Lung microvascular endothelial cell (primary cell): Measurements from ENCODE around the gene NOP56. TPM values are rescaled to one million over a fixed set of nuclear protein-coding genes. Genes with fewer than 3 reads are reported as not detected.
"Not testable (repeated sequence)": the region's sequence is repeated elsewhere in the genome, so short reads cannot be mapped to it uniquely, and the experiment has no call there.

ENCODE experiments used
- DNase-seq, 2 donors: peaks; one replicate each; pipeline versions ENCODE4 v3.0.0 to v3.0.0-alpha.2; 2010; ENCODE audit warnings: low read depth in 2 of 2
- total RNA-seq: library from RNA; depleted of rRNA; stranded (reverse); fragments of >200 nt; gene quantifications from 2 replicates; pipeline ENCODE4 v1.2.1, GENCODE V29; 2014

The NOP56 gene
- total RNA-seq, 1 donor from 2014 or later: 125 TPM

DNA sequence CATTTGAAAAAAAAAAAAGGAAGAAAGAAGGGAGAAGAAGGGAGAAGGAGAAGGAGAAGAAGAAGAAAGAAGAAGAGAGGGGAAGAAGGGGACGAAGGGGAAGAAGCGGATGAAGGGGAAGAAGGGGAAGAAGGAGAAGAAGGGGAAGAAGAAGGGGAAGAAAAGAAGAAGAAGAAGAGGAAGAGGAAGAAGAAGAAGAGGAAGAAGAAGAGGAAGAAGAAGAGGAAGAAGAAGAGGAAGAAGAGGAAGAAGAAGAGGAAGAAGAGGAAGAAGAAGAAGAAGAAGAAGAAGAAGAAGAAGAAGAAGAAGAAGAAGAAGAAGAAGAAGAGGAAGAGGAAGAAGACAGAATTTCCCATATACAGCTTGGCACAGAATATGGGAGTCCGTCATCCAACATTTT, 29.6 kb downstream of the NOP56 start:
- not testable (repeated sequence) for DNase-seq

DNA sequence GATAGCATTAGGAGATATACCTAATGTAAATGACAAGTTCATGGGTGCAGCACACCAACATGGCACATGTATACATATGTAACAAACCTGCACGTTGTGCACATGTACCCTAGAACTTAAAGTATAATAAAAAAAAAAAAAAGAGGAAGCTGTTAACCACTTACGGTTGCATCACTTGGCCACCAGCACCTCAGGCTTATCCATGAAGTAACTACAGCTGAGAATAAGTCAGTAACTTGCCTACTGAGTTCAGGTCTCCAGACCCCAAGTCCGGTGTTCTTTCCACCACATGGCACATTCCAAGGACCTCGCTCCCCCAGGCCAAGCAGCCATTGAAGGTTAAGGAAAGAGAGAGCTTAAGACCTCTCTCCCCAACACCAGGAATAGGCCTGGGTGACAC, 32.4 kb downstream of the NOP56 start:
- not testable (repeated sequence) for DNase-seq

DNA sequence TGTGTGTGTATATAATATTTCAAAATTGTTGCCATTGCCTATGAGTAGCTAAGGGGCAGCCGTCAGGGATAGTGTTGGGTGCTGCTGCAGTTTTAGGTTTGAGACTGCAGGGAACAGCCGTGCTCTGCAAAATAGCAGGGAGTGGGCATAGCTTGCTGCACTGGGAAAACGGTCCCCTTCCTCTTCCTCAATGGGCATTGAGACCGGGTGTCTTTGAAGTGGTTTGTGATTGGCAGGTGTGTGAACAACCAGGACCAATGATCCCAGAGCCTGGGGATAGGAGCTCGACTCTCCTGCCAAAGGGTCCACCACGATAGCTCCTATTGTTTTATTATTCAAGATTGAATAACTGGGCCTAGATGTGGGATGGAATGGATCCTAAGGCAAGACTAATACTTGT, 35.1 kb downstream of the NOP56 start:
- DNase-seq: no peak

DNA sequence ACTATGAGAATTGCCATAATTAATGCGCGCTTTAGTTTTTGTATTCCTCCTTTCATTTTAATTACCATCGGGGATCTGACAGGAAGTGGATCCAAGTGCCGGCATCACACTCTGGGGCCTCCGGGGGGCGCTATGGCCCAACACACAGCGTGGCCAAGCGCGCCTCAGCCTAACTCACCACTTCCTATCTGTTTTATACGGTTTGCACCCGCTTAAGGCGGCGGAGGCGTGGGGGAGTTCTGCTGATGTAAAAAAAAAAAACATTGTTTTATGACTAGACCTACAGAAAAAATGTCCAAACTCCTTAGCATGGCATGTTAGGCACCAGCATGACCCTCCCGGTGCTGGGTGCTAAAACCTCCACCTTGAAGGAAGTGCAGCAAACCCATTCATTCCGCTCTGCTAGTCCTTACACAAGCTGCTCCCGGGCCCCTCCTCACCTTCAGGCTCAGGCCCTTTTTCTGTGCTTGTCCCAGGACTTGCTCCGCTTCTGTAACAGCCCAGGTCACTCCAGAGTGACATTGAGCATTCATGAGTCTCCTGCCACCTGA, 35.7 kb downstream of the NOP56 start:
- DNase-seq: peak; percentile 59 to 64

DNA sequence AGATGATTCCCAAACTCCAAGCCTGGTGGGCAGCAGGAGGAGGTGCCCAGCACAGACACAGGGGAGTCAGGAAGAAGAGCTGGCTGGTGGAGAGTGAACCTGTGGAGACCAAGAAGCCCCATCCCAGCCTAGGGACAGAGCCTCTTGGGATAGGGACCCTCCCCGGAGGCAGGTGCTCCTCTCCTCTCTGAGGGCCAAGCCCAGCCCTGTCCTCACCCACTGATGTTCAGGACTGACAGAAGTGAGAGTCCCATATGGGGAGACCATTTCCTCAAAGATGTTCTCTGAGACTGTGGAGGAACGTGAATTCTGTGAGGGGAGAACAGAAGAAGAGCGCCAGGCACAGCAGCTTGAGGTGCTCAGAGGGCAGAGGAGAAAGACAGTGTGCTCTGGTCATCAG, 37.8 kb downstream of the NOP56 start:
- no peak for DNase-seq

DNA sequence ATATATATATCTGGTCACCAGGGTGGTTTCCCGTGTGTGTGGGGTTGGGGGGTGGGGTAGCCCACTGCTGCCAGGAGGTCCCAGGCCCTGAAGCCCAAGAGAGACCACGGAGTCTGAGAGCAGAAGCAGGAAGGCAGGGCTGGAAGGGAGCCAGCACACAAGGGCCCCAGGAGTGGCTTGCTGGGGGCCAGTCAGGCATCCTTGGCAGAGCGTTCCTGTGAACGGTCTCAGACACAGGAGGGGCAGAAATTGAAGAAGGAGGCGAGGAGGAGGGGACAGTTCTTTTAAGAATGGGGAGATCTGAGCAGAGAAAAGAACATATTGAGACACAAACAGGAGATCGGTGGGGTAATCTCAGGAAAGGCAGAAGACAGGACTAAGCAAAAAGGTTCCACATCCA, 38.3 kb downstream of the NOP56 start:
- DNase-seq: no peak

DNA sequence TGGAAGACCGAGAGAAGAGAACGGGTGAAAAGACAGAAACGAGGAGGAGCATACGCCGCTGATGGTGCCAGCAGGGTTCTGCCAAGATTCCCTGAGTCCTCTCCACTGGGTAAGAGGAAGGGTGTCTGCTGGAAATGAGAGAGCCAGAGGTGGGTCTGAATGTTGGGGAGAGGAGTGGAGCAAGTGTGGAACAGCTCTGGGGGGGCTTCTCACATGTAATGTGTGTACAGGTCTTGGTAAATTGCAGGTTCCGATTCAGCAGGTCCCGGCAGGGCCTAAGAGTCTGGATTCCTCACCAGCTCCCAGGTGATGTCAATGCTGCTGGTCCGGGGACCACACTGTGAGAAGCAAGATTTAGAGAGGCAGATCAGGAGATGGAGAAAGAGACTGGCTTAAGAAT, 38.7 kb downstream of the NOP56 start:
- DNase-seq: no peak

DNA sequence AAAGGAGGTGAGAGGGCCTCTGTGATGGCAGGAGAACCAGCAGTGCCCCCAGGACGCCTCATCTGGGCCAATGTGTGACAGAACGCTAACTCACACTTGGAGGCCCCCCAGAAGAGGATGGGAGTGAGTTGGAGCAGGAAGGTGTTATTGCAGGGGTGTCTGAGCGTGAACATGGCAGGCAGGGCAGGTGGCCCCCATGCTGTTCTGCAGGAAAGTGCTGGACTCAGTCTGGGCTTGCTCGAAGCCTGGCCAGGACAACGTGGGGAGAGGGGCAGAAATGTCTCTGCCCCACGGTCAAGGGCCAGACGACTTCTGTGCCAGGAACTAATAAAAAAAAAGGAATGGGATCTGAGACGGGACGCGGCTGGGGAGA, 39.2 kb downstream of the NOP56 start:
- no peak for DNase-seq

DNA sequence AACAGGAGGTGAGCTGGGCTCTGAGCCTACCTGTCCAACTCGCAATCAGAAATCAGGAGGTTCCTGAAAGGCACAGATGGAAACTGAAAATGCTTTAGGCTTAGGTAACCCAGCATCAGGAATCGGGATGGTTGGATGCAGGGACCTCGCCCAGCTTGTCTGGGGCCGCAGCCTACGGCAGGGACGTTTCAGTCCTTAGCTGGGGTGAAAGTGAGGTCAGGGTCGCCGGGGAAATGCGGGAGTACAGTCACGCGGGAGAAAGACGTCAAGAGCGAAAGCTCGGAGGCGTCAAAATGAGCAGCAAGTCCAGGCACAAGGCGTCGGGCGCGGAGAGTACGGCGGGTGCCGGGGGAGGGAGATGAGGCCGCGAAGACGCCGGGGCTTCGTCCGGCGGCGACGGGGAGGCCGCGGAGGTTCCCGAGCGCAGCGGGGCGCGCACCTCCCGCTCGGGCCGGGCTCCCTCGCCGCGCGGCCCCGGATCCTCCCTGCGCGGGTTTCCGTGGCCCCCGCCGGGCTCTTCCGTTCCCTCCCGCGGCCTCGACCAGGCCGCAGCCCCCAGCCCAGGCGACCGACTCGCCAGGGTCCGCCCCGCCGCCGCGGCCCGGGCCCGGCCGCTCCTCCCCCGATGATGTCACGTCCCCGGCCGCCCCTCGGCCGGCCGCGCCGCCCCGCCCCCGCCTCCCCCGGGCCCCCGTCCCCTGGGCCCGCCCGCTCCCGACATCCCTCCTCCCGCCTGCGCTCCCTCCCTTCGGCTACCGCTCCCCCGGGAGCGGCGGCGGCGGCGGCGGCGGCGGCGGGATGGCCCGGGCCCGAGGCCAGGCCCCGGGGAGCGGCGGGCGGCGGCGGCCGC, 39.8 kb downstream of the NOP56 start, which contains the start of gene EBF4:
EBF4 (plus strand) TSS at position 745 of the 850 bp plus-strand sequence. CDS start 866 bp downstream, outside the sequence.
- peak in 1 of 2 donors; percentile 57 for DNase-seq

DNA sequence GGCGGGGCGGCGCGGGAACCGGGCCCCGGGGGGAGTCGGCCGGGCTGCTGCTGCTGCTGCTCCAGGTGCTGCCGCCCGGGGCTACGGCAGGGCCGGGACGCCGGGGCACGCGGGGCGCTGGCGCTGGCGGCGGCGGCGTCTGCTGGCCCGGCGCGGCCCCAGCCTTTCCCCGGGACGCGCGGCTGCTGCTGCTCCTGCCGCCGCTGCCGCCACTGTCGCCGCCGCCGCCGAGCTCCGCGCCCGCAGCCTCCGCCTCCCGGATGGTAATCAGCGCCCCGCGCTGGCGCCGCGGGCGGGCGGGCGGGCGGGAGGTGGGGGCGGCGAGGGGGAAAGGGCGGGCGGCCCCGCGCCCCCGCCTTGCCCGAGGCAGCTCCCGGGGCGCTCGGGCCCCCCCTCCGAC, 40.5 kb downstream of the NOP56 start:
- DNase-seq: peak in 1 of 2 donors; percentile 28

DNA sequence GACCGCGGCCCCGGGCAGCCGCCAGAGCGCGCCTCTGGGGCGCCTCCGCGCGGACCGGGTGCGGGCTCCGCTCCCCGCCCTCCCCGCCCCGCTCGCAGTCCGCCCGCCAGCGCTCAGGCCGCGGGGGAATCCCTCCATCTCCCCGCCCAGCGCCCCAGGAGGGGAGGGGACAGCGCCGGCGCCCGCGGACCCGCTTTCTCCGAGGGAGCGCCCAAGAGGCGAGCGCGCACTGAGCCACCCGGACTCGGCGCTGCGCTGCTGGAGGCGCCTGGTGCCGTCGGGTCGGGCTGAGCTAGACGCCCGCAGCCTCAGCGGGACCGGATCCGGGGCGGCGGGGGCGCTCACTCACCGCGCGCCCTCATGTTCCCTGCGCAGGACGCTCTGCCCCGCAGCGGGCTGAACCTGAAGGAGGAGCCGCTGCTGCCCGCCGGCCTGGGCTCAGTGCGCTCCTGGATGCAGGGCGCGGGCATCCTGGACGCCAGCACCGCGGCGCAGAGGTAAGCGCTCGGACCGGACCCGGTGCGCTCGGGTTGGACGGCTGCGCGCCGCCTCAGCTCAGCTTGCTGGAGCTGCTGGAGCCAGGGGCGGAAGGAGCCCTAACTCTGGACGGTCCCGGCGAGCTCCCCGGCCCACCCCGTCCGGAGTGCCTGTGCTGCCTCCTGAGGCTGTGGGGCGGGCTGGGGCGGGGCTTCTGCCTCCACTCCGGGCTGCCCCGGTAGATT, 41.0 kb downstream of the NOP56 start:
- peak in 1 of 2 donors; percentile 20 for DNase-seq

DNA sequence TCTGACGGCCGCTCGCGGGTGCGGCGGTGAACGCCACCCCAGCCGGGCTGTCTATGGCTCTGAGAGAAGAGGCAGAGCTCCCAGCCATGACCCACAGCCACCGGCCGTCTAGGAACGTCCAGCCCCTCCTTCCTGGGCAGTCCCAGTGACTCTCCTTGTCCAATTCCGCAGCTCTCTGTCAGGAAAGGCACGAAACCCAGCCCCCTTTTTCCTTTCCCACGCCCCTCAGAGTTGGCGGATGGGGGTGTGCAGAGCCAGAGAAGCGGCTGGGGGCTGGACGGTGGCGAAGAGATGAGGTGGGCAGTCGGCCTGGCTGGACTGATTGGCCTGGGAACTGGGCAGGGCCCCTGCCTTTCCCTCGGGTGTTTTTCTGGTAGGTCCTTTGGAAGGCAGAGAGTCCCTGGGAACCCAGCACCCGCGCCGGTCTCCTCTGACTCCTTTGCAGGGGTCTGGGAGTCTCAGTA, 41.6 kb downstream of the NOP56 start:
- peak in 1 of 2 donors; percentile 31 for DNase-seq

DNA sequence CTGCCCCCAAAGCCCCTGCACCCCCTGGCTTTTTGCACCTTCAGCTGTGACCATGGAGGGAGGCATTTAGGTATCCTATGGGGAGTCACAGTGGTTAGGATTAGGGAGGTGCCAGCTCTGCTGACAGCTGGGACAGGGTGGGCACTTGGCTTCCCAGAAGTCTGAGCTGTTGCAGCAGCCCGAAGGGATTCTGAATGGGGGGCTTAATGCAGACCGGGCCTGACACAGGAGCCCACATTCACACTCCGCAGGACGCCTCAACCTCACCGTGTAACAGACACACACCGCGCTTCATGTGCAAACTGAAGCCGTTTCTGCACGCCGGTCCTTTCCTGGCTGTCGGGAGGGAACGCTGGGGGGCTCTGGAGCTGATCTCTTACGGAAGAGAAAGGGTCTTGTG, 42.1 kb downstream of the NOP56 start:
- no peak for DNase-seq

DNA sequence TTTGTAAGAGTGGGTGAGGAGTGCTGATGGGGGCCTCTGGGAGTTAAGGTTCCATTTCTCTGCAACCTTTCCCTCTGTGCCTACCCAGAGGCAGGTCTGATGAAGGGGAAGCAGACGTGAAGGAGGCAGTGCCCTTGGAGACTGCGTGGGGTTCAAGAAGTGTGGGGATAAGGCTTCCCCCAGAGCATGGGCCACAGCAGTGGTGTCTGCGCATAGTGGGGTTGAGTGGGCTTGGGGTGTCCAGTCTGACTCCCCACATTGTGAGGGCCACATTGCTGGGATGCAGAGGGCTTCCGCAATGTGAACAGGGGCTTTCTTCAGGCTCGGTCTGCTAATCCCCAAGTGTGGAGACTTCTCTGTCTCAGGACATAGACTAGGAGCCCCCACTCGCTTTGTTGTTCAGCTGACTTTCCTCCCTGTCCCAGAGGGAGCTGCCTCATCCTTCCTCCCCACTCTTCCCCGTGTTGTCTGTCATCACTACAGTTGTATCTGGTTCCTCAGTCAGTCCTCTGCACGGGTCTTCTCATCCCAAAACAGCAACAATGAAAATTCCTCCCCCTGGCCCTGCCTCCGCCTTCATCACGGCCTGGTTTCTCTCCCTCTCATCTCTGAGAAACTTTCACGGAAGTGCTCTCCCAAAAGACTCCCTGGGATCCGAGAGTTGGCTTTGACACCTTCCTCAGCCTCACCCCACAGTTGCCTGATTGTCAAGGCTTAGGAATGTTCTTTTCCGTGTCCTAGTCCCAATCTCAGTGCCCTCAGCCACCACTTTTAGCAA, 43.0 kb downstream of the NOP56 start:
- DNase-seq: no peak

DNA sequence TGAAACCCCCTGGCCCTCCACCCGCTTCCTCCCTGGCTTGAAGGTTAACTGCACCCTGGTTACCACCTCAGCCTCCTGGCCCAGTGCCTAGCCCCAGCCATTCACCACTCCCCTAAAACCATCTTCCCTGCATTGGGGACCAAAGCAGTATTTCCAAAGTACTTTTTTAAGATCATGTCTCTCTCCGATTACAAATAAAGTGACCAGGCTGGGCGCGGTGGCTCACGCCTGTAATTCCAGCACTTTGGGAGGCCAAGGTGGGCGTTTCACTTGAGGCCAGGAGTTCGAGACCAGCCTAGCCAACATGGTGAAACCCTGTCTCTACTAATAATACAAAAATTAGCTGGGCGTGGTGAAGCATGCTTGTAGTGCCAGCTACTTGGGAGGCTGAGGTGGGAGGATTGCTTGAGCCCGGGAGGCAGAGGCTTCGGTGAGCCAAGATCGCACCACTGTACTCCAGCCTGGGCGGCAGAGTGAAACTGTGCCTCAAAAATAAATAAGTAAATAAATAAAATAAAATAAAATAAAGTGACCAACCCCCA, 43.6 kb downstream of the NOP56 start:
- not testable (repeated sequence) for DNase-seq

DNA sequence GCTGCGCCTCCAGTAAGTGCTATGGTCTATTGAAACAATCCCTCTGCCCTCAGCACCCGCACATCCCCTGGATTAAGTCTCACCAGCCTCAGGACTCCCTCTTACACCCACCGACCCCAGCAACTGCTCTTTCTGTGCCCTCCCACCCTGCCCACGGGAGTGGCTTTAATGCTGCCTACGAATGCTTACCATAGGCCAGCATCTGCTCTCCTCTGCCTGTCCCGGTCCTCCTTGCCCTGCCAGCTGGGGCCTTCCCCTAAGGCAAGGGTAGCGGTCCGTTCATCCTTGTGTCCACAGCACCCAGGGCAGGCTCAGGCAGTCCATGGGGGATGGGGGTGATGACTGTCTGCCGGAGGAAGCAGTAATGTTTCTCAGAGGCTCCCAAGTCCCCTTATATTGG, 44.2 kb downstream of the NOP56 start:
- no peak for DNase-seq

DNA sequence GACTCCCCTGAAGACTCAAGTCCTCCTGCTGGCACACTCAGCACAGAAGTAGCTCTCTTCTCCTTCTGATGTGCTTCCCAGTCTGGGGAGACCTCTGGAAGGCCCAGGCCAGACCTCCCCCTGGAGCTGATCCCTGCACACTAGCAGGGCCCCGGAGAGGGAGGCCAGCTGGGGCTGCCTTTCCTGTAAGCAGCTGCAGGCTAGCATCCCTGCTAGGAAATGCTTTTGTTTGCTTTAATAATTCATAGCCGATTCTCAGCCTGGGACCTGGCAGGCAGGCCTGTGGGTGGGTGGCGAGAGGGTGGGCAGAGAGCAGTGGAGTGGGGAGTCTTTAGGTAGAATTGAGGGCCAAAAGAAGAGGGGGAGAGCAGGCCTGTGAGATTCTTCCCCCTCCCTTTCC, 45.3 kb downstream of the NOP56 start:
- no peak for DNase-seq

DNA sequence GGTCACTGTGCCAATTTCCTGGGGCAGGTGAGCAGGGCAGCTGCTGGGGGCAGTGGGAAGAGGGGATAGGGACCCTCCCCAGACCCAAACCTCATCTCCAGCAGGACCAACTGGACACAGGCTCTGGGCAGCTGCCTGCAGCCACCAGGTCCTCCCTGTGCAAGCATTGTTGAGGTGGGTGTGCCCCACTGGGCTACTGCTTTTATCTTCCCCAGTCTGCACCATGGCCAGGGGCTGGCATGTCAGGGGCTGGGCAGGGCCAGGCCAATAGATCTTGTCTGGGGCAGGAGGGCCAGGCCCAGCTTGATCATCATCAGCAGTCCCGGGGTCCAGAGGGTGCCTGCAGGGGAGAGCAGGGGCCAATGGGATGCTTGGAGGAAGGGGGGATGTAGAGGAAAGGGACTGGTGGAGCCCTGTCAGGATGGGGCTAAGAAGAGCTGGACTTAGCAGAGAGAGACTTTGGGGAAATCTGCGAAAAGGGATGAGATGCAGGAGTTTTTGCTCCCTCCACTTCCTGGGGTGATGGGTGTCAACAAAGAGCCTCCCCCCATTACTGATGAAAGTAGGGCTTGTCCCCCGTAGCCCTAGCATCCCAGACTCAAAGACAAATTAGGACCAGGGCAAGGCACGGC, 45.9 kb downstream of the NOP56 start:
- no peak for DNase-seq

DNA sequence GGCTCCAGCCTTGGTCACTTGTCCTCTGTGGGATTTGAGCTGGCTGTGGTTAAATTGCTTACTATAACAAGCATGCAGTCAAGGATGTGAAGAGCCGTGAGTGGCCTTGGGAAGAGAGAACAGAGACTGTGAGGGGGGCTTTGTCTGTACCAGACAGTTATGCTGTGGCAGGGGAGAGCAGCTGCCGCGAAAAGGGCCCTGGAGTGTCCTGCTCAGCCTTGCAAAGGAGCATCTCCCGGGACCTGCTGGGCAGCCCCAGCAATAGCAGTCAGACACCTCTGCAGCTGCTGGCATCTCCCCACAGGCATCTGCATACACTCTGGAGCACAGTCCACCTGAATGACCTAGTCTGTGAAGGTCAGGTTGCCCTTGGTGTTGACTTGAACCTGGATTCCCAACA, 46.5 kb downstream of the NOP56 start:
- no peak for DNase-seq

DNA sequence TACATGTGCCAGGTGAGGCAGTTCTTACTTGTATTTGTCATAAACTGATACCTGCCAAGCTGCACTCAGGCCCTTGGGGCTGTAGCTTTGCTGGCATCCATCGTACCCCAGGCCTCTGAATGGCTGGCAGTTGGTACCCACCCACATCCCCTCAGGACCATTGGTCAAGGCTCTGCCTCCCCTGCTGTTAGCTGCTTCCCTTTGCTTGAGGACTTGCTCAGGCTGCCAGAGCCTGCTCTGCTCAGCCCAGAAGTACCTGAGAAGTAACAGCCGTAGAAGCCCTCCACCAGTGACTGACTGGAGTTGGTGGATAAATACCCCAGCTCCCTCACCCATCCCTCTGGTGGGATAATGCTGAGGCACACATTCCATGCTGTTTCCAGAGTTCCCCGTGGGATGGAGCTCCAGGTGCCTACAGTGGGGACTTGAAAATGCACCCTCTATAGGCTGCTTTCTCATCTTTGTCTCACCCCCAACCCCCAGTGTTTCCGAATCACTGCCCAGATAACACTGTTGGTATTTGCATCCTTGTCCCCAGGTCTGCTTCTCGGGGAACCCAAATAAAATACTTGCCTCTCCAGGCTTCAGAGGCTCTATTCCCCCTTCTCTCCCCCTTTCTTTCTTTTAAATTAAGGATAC, 47.5 kb downstream of the NOP56 start:
- DNase-seq: no peak
